HepG2 (cell line): ENCODE measurements around the gene CD46. TPM values are rescaled to one million over a fixed set of nuclear protein-coding genes. Genes with fewer than 3 reads are reported as not detected.

Experiments used
- CENPX ChIP-seq: sonication (generic); formaldehyde crosslinking; IDR thresholded peaks from 2 replicates; pipeline ENCODE4 v1.9.0; 2021; ENCODE audit warnings: mild to moderate bottlenecking, missing genetic modification reagents, moderate library complexity
- CHCHD3 ChIP-seq: sonication (generic); formaldehyde crosslinking; IDR thresholded peaks from 2 replicates; pipeline ENCODE4 v1.8.0; 2022; ENCODE audit warnings: mild to moderate bottlenecking, missing genetic modification reagents, moderate library complexity
- ELK4 ChIP-seq: sonication (generic); formaldehyde crosslinking; IDR thresholded peaks from 2 replicates; pipeline ENCODE4 v1.9.0; 2021; ENCODE audit warnings: missing genetic modification reagents, borderline replicate concordance
- GATAD2A ChIP-seq: IDR thresholded peaks from 2 replicates; pipeline ENCODE4 v1.6.1; 2016
- NCOA1 ChIP-seq: sonication (generic); formaldehyde crosslinking; IDR thresholded peaks from 2 replicates; pipeline ENCODE4 v1.9.0; 2021; ENCODE audit warnings: missing genetic modification reagents
- NFE2L1 ChIP-seq: sonication (generic); formaldehyde crosslinking; IDR thresholded peaks from 2 replicates; pipeline ENCODE4 v1.4.0; 2020; ENCODE audit warnings: missing genetic modification reagents, mild to moderate bottlenecking, borderline replicate concordance
- RAD51 ChIP-seq: fragments of 450-650 bp; IDR thresholded peaks from 2 replicates; pipeline ENCODE4 v1.6.1; 2016; ENCODE audit warnings: borderline replicate concordance
- ZBTB21 ChIP-seq: sonication (generic); formaldehyde crosslinking; IDR thresholded peaks from 2 replicates; pipeline ENCODE4 v1.4.0; 2020; ENCODE audit warnings: missing genetic modification reagents
- ZBTB39 ChIP-seq: sonication (generic); formaldehyde crosslinking; IDR thresholded peaks from 2 replicates; pipeline ENCODE4 v1.5.0; 2020; ENCODE audit warnings: missing genetic modification reagents
- ZNF44 ChIP-seq: sonication (generic); formaldehyde crosslinking; IDR thresholded peaks from 2 replicates; pipeline ENCODE4 v1.5.1; 2020; ENCODE audit warnings: mild to moderate bottlenecking, missing genetic modification reagents
- ZNF615 ChIP-seq: sonication (generic); formaldehyde crosslinking; IDR thresholded peaks from 2 replicates; pipeline ENCODE4 v1.5.0; 2020; ENCODE audit warnings: mild to moderate bottlenecking, missing genetic modification reagents, borderline replicate concordance
- ZNF709 ChIP-seq: sonication (generic); formaldehyde crosslinking; IDR thresholded peaks from 2 replicates; pipeline ENCODE4 v1.5.0; 2020; ENCODE audit warnings: mild to moderate bottlenecking, missing genetic modification reagents
- ZNF841 ChIP-seq: sonication (generic); formaldehyde crosslinking; IDR thresholded peaks from 2 replicates; pipeline ENCODE4 v1.8.1; 2023; ENCODE audit warnings: missing genetic modification reagents, borderline replicate concordance
- polyA plus RNA-seq, 8 experiments: library from polyadenylated mRNA; depleted of rRNA in 3 of 8; stranded (reverse) in 7 of 8; unstranded in 1 of 8; fragments of >200 nt; fragmentation: Illumina TruSeq in 4 of 8; extraction: Trizol in 4 of 8; gene quantifications; 2 replicates each; pipeline versions ENCODE4 v1.2.1 to v1.2.3, GENCODE V29; 2011 to 2016; ENCODE audit warnings: low read depth in 4 of 8, missing spikeins in 1 of 8, mixed read lengths in 1 of 8; ENCODE audit not compliant: insufficient read depth in 1 of 8
- total RNA-seq, 5 experiments: library from RNA; depleted of rRNA; stranded (reverse); fragments of >200 nt; fragmentation: Illumina TruSeq; extraction: Trizol; gene quantifications; 2 replicates each; pipeline ENCODE4 v1.2.3, GENCODE V29; 2016; ENCODE audit warnings: low read depth in 1 of 5

Gene CD46
- total and polyA plus RNA-seq, 2 of the 13 experiments (the other 11 are each of a cell fraction or from before 2014, with no cell fraction given): 130 to 277 TPM

GRCh38 chr1:207826557-207827487 is 75.0 kb downstream of the CD46 start (continued):
- TF ChIP-seq ZBTB39 (CRISPR knock-in tag) (no peak), ZNF44 (CRISPR knock-in tag) (no peak), ELK4 (CRISPR knock-in tag) (no peak), ZNF709 (CRISPR knock-in tag) (no peak), CENPX (CRISPR knock-in tag) (no peak), NCOA1 (CRISPR knock-in tag) (no peak), ZNF841 (CRISPR knock-in tag) (no peak), ZBTB21 (CRISPR knock-in tag) (no peak), NFE2L1 (CRISPR knock-in tag) (no peak), ZNF615 (CRISPR knock-in tag) (no peak), GATAD2A (CRISPR knock-in tag) (no peak; the same call in 1 of the 2 replicates), CHCHD3 (CRISPR knock-in tag) (no peak), RAD51 (no peak)
- TF ChIP-seq, all 625 proteins: peak for 89
